HG02763 (cell line): ENCODE results near the gene SPCS2.

Experiments used
- ATAC-seq: cut with Tn5 transposase; IDR thresholded peaks from one replicate; pipeline ENCODE4 v1.9.1; 2021; ENCODE audit warnings: mild to moderate bottlenecking, moderate library complexity; ENCODE audit not compliant: unreplicated experiment

The SPCS2 gene

DNA sequence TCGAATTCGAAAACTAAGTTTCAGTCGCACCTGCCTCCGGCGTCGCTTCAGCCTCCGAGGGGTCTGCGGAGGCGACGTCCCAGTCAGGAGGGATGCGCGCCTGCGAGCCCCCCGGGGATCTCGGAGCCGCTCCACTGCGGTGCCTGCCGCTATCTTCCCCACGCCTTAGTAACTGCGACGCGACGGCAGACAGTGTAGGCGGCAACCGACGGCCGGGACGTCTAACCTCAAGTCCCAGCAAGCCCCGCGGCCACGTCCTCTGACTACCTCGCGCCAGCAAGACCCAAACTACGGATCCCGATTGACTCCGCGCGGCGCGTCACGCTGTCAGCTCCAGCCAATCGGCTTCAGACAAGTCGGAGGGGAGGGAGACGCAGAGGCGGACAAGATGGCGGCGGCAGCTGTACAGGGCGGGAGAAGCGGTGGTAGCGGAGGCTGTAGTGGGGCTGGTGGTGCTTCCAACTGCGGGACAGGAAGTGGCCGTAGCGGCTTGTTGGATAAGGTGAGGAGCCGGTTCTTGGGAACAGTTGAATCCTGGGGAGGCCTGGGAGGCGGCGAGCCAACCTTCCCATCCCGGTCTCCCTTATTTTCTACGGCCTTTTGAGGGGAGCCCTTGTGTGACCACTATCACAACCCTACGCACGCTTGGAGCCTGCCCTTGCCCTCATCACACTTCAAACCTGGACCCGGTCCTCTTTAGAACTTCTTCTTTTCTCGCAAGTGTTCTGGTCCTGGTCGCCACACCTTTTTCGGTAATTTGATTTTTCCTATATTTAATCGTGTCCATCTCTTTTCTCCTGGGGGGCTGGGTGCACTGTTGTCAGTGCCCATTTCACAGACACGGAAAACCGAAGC, at the start of gene SPCS2, which contains the start of gene XRRA1:
SPCS2 (plus strand) TSS at position 369 of the 855 bp plus-strand sequence; CDS start at position 389, 20 bp downstream.
XRRA1 (minus strand) TSS at position 194 of the 855 bp plus-strand sequence. CDS start 8,213 bp downstream, outside the sequence.
- ATAC-seq: peak; percentile 93

DNA sequence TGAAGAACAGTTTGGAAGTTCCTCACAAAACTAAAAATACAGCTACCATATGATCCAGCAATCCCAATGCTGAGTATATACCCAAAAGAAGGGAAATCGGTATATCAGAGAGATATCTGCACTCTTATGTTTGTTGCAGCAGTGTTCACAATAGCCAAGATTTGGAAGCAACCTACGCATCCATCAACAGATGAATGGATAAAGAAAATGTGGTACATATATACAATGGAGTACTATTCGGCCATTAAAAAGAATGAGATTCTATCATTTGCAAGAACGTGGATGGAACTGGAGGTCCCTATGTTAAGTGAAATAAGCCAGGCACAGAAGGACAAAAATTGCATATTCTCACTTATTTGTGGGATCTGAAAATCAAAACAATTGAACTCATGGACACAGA, 46.7 kb upstream of the SPCS2 start:
- no peak for ATAC-seq

DNA sequence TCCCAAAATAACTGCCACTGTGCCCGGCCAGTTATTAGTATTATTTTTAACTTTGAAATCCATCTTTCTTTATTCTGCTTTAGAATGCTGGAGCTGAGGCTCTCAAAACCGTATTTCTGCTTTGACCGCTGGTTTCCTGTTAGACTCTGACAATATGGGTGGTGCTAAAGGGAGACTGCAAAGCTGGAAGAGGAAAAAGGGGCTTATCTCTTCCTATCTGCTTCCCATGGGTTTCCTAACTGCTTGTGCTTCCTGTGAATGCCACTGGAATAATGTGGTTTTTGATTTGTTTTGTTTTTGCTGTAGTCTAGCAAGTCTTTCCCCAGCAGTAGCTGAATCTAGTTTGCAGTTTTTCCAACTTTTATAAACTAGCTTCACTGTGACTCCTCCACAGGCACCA, 43.7 kb upstream of the SPCS2 start:
- ATAC-seq: no peak

DNA sequence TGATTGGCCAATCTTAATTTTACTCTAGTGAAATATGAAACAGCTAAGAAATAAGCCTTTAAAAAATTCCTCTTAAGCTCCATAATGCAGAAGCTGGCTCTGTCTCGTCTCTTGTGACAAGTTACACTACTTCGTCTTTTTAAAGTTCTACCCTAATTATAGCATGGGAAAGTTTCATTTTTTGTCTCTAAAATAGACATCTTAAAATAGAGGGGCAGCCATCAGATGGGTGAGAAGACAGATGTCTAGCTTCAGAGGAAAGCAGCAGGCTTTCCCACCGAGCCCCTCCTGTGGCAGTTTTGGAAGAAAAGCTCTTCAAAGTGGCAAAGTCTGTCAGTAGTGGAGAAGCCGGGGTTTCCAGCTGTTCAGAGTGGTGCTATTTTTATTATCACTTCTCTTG, 39.7 kb upstream of the SPCS2 start:
- ATAC-seq: no peak

DNA sequence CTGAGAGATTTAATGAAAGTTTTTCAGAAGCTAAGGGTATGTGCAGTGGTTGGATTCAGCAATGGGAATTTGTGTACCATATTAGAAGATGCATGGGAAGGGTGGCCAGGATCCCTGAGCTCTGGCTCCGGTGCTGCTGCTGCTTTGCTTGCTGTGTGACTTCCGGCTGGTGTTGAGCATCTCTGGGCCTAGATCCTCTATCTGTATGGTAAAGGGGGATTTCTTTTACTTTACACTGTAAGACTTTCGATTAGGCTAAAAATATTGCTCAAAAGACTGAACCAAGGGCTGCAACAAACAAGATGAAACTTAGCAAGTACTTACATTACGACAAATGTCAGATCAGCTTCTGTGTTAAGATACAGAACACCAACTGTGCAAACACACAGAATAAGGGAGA, 39.3 kb upstream of the SPCS2 start:
- no peak for ATAC-seq

DNA sequence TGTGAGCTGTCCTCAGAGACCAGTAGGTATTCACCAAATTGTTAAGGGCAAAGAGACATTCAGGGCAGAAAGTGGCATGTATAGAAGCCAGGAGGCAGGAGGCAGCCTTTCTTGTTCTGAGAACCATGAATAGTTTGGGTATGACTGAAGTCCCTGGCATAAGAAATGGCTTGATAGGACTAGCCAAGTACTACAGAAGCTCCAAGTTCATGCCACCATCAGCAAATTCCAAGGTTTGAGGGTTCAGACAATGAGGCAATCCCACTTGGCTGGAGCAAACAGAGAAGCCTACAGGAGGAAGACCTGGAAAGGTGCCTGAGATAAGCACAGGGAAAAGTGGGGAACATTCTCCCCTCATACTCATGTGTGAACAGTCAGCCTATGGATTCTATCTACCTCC, 25.9 kb upstream of the SPCS2 start:
- no peak for ATAC-seq

DNA sequence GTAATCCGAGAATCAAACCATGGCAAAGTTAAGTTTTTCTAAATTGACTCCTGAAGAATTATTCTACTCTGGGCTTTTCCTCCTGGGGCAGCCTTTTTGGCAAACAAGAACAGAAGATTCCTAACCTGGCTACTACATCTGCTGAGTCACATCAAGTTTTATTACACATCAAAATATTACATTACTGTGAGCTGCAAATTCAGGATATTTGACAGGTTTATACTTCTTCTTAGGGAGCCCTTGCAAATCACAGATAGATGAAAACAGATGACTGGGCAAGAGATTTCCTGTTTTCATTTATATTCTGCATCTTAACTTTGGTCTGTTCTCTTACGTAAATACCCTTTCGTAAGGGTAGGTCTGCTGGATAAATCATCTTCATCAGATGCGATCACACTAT, 23.8 kb upstream of the SPCS2 start:
- ATAC-seq: no peak

- ATAC-seq: no peak
Measured at GRCh38 chr11:74926304-74927030, 22.6 kb upstream of the SPCS2 start.

DNA sequence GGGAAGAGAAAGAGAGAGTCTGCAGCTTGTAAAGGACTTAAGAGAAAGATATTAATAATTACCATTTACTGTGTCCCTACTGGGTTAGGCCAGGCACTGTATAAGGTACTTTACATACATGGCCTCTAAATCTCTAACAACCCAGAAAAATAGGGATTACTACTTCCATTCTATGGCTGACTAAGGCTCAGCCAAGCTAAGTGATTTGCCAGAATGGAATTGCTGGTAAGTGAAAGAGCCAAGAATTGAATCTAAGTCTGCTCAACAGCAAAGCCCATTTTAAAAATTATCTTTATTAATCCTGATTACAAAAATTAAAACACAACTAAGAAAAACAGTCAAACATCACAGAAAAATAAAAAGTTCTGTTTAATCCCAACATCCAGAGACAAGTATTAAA, 21.6 kb upstream of the SPCS2 start:
- ATAC-seq: no peak

DNA sequence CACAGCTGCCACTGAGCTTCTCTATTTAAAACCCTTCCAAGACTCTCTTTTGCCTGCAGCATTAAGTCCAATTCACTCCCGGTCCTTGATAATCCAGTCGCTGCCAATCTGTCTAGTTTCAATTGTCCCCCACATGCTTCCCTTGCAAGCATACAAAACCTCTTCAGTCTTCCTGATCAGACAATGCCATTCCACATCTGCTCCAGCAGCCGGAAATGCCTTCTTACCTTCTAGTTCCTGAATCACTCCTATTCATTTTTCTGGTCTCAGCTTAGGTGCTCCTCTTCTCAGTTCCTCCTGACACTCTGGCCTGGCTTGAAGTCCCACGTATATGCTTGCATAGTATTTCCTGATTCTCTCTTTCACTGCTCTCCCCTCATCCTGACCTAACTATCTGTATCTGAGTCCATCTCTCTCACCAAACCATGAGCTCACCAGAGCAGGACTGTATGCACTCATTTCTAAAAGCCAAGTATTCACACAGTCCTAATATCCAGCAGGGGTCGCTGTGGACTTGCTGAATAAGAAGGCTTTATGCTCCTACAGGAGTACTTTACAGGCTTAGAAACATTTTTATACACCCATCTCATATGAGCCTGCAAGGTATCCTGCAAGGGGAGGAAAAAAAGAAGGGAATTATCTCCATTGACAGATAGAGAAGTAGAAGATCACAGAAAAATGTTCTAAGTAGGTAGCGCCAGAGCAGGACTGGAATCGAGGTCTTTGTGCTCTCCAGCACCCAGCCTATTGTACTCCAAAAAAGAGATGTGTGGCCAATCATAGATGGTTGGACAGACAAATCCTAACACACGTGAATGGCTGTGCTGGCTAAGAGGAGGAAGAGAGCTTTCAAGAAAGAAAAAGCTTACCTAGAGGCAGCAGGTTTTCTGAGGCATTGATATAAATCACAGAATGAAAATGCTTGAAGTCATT, 19.4 kb upstream of the SPCS2 start:
- peak; percentile 63 for ATAC-seq

GRCh38 chr11:74932169-74932568, 16.9 kb upstream of the SPCS2 start:
- ATAC-seq: no peak

DNA sequence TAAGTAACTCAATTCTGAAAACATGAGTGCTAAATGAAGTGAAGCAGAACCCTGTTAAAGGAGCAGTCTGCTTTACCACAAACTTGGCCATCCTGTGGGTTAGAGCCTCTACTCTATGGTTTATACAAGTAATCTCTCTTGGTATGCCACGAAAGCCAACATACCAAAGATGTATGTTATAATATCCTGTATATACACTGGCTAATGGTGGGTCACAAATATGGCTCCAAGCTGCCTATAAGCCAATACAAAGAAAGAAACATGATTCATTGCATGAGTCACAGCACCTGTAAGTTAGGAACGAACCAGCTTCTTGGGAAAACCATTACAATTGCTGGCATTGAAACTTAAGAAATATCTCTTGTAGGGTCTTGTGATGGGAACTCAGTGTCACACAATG, 16.3 kb upstream of the SPCS2 start:
- ATAC-seq: no peak

- ATAC-seq: no peak
Measured at GRCh38 chr11:74933765-74934164, 15.3 kb upstream of the SPCS2 start.

DNA sequence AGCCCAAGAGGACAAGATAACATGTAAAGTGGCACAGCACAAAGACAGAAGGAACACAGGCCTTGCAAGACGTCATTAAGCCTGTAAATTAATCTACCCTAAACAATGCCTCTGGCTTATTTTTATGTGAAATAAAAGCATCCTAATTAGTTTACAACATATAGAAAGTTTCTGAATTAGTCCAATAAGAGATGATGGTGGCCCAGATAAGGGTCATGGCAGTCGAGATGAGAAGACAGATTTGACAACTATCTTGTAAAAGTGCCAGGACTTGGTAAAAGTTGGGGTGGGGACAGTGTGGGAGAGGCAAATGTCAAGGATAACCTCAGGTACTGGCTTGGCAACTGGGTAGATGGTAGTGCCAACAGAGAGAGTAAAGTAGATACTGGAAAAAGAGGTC, 13.8 kb upstream of the SPCS2 start:
- ATAC-seq: no peak

GRCh38 chr11:74936087-74936486, 13.0 kb upstream of the SPCS2 start:
- ATAC-seq: no peak

DNA sequence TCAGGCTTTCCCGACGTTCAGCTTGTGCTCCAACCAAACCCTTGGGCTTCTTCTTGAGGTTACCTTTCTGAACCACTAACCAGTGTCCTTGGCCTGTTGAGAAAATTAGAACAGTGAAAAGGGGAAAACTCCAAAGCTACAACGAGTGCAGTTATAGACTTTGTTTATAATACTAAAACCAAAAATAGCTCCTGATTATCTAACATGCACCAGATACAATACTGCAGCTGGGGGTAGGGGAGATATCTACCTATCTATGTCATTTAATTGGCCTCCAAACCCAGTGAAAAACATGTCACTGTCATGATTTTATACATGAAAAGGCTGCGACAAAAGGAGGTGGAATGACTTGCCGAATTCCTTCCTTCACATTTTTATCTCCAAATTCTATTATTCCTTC, 12.1 kb upstream of the SPCS2 start:
- ATAC-seq: no peak

DNA sequence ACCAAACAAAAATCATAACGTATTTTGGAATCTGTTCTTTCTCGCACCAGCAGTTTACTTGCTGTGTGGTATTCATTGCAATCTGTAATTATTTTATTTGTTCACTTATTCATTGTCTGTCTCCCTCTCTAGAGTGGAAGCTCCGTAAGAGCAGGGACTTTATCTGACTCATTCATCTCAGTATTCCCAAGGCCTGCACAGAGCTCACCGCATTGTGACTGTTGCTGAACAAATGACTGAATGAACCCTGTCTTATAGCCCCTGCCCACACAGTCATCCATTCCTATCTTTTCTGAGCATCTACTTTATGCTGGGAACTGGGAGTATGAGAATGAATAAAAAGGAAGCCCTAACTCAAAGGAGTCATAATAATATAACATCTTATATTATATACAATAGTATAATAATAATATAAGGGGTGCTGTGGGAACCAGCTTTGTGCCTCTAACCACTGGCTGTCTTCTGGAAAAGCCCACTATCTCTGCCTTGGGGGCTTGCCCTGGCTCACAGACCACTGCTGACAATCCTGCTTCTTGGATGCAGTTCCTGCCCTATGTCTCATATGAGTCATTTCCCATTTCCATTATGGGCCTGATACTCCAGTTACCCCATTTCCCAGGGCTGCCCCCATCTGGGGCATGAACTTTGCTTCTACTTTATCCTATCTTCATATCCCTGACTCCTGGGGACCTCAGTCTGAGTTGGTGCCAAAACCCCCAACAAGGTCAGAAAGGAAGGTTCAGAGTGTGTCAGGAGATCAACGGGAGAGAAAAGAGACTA, 11.2 kb upstream of the SPCS2 start:
- ATAC-seq: no peak

GRCh38 chr11:74941492-74941891, 7.6 kb upstream of the SPCS2 start:
- no peak for ATAC-seq

- no peak for ATAC-seq
Measured at GRCh38 chr11:74942073-74942759, 6.8 kb upstream of the SPCS2 start.

DNA sequence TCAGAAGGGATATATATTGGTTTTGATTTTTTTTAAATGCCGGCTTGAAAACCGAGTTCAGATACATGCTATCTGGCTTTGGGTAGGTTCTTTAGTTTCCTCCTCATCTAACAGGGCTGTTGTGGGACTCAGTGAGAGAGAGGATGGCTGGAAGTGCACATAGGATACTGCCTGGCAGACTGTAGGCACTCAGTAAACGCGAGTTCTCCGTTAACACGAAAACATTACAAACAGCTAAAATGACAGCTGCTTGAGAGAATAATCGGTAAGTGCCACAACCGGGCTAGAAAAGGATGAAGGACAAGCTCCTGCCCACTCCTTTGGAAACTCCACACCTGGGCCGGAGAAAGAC, 544 bp upstream of the SPCS2 start:
- peak; percentile 15 for ATAC-seq
